GM23338 (cell line): ENCODE data around the gene PIK3CG. TPM values are rescaled to one million over a fixed set of nuclear protein-coding genes. Genes with fewer than 3 reads are reported as not detected.

ENCODE experiments used
- ATAC-seq: fragments of 200-7000 bp; cut with Tn5 transposase; 3 replicates; pipeline ENCODE4 v1.9.1; 2020
- DNase-seq: peaks from one replicate; pipeline ENCODE4 v3.0.0-alpha.2; 2015; ENCODE audit warnings: low spot score
- H2AFZ ChIP-seq: fragments of 200-600 bp; sonication (generic); 2 replicates; pipeline ENCODE4 v1.8.0; 2016; ENCODE audit warnings: antibody characterized with exemption, mild to moderate bottlenecking, moderate library complexity
- H3F3A ChIP-seq: fragments of 200-600 bp; sonication (generic); replicated peaks from 2 replicates; pipeline ENCODE4 v1.8.0; 2017; ENCODE audit warnings: antibody characterized with exemption, mixed run types, low read depth
- H3K27ac ChIP-seq: fragments of 200-600 bp; sonication (generic); 2 replicates; pipeline ENCODE4 v1.6.1; 2016; ENCODE audit warnings: low read depth
- H3K27me3 ChIP-seq: fragments of 200-600 bp; sonication (generic); 2 replicates; pipeline ENCODE4 v1.8.0; 2016; ENCODE audit warnings: mild to moderate bottlenecking, mixed run types, moderate library complexity; ENCODE audit not compliant: insufficient read depth
- H3K36me3 ChIP-seq: fragments of 200-600 bp; sonication (generic); 2 replicates; pipeline ENCODE4 v1.8.0; 2016; ENCODE audit warnings: mild to moderate bottlenecking; ENCODE audit not compliant: insufficient read depth
- H3K4me1 ChIP-seq: fragments of 200-600 bp; sonication (generic); 2 replicates; pipeline ENCODE4 v1.8.0; 2016; ENCODE audit warnings: mild to moderate bottlenecking, moderate library complexity; ENCODE audit not compliant: insufficient read depth
- H3K4me2 ChIP-seq: fragments of 200-600 bp; sonication (generic); 2 replicates; pipeline ENCODE4 v1.7.1; 2017; ENCODE audit warnings: mixed run types
- H3K4me3 ChIP-seq: fragments of 200-600 bp; sonication (generic); 2 replicates; pipeline ENCODE4 v1.6.1; 2016; ENCODE audit warnings: mixed run types
- H3K79me2 ChIP-seq: fragments of 200-600 bp; sonication (generic); replicated peaks from 2 replicates; pipeline ENCODE4 v1.8.0; 2017; ENCODE audit warnings: mild to moderate bottlenecking; ENCODE audit not compliant: insufficient read depth
- H3K9me2 ChIP-seq: fragments of 200-600 bp; sonication (generic); 2 replicates; pipeline ENCODE4 v1.8.0; 2017; ENCODE audit not compliant: insufficient read depth
- H4K20me1 ChIP-seq: fragments of 200-600 bp; sonication (generic); replicated peaks from 2 replicates; pipeline ENCODE4 v1.8.0; 2017; ENCODE audit warnings: mild to moderate bottlenecking; ENCODE audit not compliant: insufficient read depth
- H3K27ac Mint-ChIP-seq: 2 replicates; pipeline ENCODE4 v1.8.0; 2020; ENCODE audit warnings: inconsistent platforms, mild to moderate bottlenecking, moderate library complexity, mixed read lengths
- H3K27me3 Mint-ChIP-seq: 3 replicates; pipeline ENCODE4 v1.8.0; 2022; ENCODE audit warnings: low read depth, mild to moderate bottlenecking, moderate library complexity, mixed read lengths, inconsistent platforms; ENCODE audit not compliant: insufficient read depth, poor library complexity
- H3K36me3 Mint-ChIP-seq: 3 replicates; pipeline ENCODE4 v1.8.0; 2021; ENCODE audit warnings: low read depth, mild to moderate bottlenecking, inconsistent platforms, moderate library complexity, mixed read lengths
- H3K4me1 Mint-ChIP-seq: 3 replicates; pipeline ENCODE4 v1.8.0; 2020; ENCODE audit warnings: mild to moderate bottlenecking, inconsistent platforms, mixed read lengths
- H3K4me3 Mint-ChIP-seq: 3 replicates; pipeline ENCODE4 v1.8.0; 2021; ENCODE audit warnings: moderate library complexity, mild to moderate bottlenecking, inconsistent platforms, mixed read lengths
- H3K9me3 Mint-ChIP-seq: 3 replicates; pipeline ENCODE4 v1.8.0; 2020; ENCODE audit warnings: moderate library complexity, mild to moderate bottlenecking, inconsistent platforms, mixed read lengths
- EZH2 ChIP-seq: fragments of 200-600 bp; sonication (generic); IDR thresholded peaks from one replicate; pipeline ENCODE4 v1.8.0; 2017; ENCODE audit warnings: antibody characterized with exemption, mild to moderate bottlenecking, low read depth; ENCODE audit not compliant: unreplicated experiment
- EZH2phosphoT487 ChIP-seq: fragments of 200-600 bp; sonication (generic); IDR thresholded peaks from one replicate; pipeline ENCODE4 v1.8.1; 2018; ENCODE audit warnings: antibody characterized with exemption; ENCODE audit not compliant: unreplicated experiment
- JUNB ChIP-seq: IDR thresholded peaks from one replicate; pipeline ENCODE4 v1.6.1; 2016; ENCODE audit warnings: antibody characterized with exemption; ENCODE audit not compliant: unreplicated experiment
- STAT1 ChIP-seq: IDR thresholded peaks from one replicate; pipeline ENCODE4 v1.6.1; 2016; ENCODE audit warnings: antibody characterized with exemption; ENCODE audit not compliant: unreplicated experiment
- ZNF114 ChIP-seq: fragments of 250-450 bp; sonication (Bioruptor Pico); IDR thresholded peaks from 2 replicates; pipeline ENCODE4 v1.5.0; 2020; ENCODE audit warnings: mild to moderate bottlenecking, moderate library complexity
- ZNF331 ChIP-seq: fragments of 250-450 bp; sonication (Bioruptor Pico); IDR thresholded peaks from 2 replicates; pipeline ENCODE4 v1.5.0; 2020; ENCODE audit warnings: low read depth, mild to moderate bottlenecking, moderate library complexity
- polyA plus RNA-seq: library from polyadenylated mRNA; unstranded; fragments of >200 nt; fragmentation: Nextera tagmentation; extraction: Ambion mirVana; gene quantifications from 2 replicates; pipeline ENCODE4 v1.2.1, GENCODE V29; 2016
- total RNA-seq: library from RNA; depleted of rRNA; stranded (reverse); fragments of >200 nt; shearing (Covaris generic); gene quantifications from 2 replicates; pipeline ENCODE4 v1.2.3, GENCODE V29; 2014
- TF ChIP-seq, protein P1 (sequence below): fragments of 250-450 bp; sonication (Bioruptor Pico); IDR thresholded peaks from 2 replicates; pipeline ENCODE4 v1.5.0; 2020; ENCODE audit warnings: mild to moderate bottlenecking, moderate library complexity
- TF ChIP-seq, protein P2 (sequence below): IDR thresholded peaks from 2 replicates; pipeline ENCODE4 v1.6.1; 2016; ENCODE audit warnings: antibody characterized with exemption
- TF ChIP-seq, protein P3 (sequence below), 2 experiments: fragments of 200-600 bp in 1 of 2; sonication (generic) in 1 of 2; conservative IDR thresholded peaks; 2 replicates each; pipeline versions ENCODE4 v1.5.1 to v1.6.1; 2016 to 2017; ENCODE audit warnings: antibody characterized with exemption in 2 of 2, low read depth in 2 of 2, mild to moderate bottlenecking in 2 of 2, moderate library complexity in 1 of 2
- TF ChIP-seq, protein P4 (sequence below): IDR thresholded peaks from one replicate; pipeline ENCODE4 v1.6.1; 2018; ENCODE audit warnings: antibody characterized with exemption; ENCODE audit not compliant: unreplicated experiment

The PIK3CG gene
- total and polyA plus RNA-seq, 2 experiments from 2014 or later, result not detected

DNA sequence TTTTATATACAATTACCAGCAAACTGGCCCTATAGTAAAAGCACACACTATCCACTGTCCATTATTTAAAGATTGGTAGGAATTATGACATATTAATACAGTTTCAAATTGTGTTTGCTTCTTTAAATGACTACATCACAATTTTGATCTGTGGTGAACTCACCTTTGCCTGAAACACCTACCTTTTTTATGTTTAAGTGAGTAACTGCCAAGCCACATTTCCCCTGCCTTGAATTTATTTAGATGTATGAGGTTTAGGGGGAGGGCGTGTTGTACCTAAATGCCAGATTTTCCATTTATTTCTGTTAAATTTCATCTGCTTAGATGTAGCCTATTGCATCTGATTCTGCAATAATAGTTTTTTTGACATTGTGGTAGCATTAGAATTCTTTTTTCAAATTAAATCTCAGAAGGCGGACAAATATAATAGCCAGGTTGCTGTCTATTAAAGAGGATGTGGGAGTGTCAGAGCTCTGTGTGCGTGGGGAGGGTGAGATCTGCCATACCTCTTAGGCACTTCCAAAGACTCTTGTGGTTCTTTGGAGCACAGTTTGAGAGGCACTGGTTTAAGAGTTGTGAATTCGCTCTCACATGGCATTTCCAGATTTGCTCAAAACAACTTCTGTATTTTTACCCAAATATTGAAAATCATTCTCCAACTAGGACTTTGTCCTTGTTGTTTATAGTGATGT lies 13.8 kb downstream of the PIK3CG start (continued):
- TF ChIP-seq, protein P1, sequence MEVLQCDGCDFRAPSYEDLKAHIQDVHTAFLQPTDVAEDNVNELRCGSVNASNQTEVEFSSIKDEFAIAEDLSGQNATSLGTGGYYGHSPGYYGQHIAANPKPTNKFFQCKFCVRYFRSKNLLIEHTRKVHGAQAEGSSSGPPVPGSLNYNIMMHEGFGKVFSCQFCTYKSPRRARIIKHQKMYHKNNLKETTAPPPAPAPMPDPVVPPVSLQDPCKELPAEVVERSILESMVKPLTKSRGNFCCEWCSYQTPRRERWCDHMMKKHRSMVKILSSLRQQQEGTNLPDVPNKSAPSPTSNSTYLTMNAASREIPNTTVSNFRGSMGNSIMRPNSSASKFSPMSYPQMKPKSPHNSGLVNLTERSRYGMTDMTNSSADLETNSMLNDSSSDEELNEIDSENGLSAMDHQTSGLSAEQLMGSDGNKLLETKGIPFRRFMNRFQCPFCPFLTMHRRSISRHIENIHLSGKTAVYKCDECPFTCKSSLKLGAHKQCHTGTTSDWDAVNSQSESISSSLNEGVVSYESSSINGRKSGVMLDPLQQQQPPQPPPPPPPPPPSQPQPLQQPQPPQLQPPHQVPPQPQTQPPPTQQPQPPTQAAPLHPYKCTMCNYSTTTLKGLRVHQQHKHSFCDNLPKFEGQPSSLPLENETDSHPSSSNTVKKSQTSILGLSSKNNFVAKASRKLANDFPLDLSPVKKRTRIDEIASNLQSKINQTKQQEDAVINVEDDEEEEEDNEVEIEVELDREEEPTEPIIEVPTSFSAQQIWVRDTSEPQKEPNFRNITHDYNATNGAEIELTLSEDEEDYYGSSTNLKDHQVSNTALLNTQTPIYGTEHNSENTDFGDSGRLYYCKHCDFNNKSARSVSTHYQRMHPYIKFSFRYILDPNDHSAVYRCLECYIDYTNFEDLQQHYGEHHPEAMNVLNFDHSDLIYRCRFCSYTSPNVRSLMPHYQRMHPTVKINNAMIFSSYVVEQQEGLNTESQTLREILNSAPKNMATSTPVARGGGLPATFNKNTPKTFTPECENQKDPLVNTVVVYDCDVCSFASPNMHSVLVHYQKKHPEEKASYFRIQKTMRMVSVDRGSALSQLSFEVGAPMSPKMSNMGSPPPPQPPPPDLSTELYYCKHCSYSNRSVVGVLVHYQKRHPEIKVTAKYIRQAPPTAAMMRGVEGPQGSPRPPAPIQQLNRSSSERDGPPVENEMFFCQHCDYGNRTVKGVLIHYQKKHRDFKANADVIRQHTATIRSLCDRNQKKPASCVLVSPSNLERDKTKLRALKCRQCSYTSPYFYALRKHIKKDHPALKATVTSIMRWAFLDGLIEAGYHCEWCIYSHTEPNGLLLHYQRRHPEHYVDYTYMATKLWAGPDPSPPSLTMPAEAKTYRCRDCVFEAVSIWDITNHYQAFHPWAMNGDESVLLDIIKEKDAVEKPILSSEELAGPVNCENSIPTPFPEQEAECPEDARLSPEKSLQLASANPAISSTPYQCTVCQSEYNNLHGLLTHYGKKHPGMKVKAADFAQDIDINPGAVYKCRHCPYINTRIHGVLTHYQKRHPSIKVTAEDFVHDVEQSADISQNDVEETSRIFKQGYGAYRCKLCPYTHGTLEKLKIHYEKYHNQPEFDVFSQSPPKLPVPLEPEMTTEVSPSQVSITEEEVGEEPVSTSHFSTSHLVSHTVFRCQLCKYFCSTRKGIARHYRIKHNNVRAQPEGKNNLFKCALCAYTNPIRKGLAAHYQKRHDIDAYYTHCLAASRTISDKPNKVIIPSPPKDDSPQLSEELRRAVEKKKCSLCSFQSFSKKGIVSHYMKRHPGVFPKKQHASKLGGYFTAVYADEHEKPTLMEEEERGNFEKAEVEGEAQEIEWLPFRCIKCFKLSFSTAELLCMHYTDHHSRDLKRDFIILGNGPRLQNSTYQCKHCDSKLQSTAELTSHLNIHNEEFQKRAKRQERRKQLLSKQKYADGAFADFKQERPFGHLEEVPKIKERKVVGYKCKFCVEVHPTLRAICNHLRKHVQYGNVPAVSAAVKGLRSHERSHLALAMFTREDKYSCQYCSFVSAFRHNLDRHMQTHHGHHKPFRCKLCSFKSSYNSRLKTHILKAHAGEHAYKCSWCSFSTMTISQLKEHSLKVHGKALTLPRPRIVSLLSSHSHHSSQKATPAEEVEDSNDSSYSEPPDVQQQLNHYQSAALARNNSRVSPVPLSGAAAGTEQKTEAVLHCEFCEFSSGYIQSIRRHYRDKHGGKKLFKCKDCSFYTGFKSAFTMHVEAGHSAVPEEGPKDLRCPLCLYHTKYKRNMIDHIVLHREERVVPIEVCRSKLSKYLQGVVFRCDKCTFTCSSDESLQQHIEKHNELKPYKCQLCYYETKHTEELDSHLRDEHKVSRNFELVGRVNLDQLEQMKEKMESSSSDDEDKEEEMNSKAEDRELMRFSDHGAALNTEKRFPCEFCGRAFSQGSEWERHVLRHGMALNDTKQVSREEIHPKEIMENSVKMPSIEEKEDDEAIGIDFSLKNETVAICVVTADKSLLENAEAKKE, result no peak
- TF ChIP-seq STAT1 (no peak), ZNF114 (no peak)
- TF ChIP-seq, protein P2, sequence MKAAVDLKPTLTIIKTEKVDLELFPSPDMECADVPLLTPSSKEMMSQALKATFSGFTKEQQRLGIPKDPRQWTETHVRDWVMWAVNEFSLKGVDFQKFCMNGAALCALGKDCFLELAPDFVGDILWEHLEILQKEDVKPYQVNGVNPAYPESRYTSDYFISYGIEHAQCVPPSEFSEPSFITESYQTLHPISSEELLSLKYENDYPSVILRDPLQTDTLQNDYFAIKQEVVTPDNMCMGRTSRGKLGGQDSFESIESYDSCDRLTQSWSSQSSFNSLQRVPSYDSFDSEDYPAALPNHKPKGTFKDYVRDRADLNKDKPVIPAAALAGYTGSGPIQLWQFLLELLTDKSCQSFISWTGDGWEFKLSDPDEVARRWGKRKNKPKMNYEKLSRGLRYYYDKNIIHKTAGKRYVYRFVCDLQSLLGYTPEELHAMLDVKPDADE, result no peak

DNA sequence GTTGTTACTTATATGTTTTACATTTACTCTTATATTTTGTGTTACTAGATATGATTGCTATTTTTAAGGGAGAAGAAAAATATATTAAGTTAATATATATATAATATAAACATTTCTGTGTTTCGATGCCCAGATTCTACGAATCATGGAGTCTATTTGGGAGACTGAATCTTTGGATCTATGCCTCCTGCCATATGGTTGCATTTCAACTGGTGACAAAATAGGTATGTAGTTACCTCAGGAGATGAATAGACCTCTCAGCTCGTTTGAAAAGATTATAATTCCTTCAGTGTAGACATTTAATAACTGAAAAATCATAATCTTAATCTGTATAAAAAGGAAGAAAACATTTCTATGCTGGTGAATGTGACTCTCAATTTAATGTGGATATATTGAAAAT lies 16.9 kb downstream of the PIK3CG start:
- no peaks in the 10 kb centered on the region for H3K9me2 ChIP-seq
- no peaks in the 10 kb centered on the region for H3K79me2 ChIP-seq
- ATAC-seq, result no peak
- H3K4me1 Mint-ChIP-seq, result 0 out of 3 replicates have a peak, but pooled peaks cover 3% of the 10 kb centered on the region
- peaks cover 9% of the 10 kb centered on the region; the same call in 2 of the 3 replicates for H3K9me3 Mint-ChIP-seq
- H3K27me3 Mint-ChIP-seq, result peaks cover 2% of the 10 kb centered on the region
- H3K27me3 ChIP-seq, result no peaks in the 10 kb centered on the region
- H3K36me3 Mint-ChIP-seq, result peaks cover 5% of the 10 kb centered on the region; the same call in 2 of the 3 replicates
- no peak overlapping the region for H3K4me2 ChIP-seq
- no peak overlapping the region for H3K4me3 Mint-ChIP-seq
- no peaks in the 10 kb centered on the region for H3K4me1 ChIP-seq
- H3F3A ChIP-seq, result no peaks in the 10 kb centered on the region
- H3K36me3 ChIP-seq, result no peaks in the 10 kb centered on the region
- H2AFZ ChIP-seq, result no peak overlapping the region
- H3K27ac ChIP-seq, result no peak overlapping the region
- H4K20me1 ChIP-seq, result no peaks in the 10 kb centered on the region
- DNase-seq, result no peak
- H3K4me3 ChIP-seq, result no peak overlapping the region
- H3K27ac Mint-ChIP-seq, result no peak overlapping the region
- TF ChIP-seq, protein P2, result no peak
- TF ChIP-seq JUNB, result no peak
- TF ChIP-seq ZNF331 (CRISPR knock-in tag), result no peak
- TF ChIP-seq EZH2, result no peak
- no peak for TF ChIP-seq EZH2phosphoT487
- TF ChIP-seq ZNF114, result no peak
- TF ChIP-seq, protein P3, sequence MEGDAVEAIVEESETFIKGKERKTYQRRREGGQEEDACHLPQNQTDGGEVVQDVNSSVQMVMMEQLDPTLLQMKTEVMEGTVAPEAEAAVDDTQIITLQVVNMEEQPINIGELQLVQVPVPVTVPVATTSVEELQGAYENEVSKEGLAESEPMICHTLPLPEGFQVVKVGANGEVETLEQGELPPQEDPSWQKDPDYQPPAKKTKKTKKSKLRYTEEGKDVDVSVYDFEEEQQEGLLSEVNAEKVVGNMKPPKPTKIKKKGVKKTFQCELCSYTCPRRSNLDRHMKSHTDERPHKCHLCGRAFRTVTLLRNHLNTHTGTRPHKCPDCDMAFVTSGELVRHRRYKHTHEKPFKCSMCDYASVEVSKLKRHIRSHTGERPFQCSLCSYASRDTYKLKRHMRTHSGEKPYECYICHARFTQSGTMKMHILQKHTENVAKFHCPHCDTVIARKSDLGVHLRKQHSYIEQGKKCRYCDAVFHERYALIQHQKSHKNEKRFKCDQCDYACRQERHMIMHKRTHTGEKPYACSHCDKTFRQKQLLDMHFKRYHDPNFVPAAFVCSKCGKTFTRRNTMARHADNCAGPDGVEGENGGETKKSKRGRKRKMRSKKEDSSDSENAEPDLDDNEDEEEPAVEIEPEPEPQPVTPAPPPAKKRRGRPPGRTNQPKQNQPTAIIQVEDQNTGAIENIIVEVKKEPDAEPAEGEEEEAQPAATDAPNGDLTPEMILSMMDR (conservative IDR thresholded peaks at IDR 0.05; ENCODE audit: low read depth in 2 of 2), result no peak
- no peak for TF ChIP-seq STAT1
- TF ChIP-seq, protein P4, sequence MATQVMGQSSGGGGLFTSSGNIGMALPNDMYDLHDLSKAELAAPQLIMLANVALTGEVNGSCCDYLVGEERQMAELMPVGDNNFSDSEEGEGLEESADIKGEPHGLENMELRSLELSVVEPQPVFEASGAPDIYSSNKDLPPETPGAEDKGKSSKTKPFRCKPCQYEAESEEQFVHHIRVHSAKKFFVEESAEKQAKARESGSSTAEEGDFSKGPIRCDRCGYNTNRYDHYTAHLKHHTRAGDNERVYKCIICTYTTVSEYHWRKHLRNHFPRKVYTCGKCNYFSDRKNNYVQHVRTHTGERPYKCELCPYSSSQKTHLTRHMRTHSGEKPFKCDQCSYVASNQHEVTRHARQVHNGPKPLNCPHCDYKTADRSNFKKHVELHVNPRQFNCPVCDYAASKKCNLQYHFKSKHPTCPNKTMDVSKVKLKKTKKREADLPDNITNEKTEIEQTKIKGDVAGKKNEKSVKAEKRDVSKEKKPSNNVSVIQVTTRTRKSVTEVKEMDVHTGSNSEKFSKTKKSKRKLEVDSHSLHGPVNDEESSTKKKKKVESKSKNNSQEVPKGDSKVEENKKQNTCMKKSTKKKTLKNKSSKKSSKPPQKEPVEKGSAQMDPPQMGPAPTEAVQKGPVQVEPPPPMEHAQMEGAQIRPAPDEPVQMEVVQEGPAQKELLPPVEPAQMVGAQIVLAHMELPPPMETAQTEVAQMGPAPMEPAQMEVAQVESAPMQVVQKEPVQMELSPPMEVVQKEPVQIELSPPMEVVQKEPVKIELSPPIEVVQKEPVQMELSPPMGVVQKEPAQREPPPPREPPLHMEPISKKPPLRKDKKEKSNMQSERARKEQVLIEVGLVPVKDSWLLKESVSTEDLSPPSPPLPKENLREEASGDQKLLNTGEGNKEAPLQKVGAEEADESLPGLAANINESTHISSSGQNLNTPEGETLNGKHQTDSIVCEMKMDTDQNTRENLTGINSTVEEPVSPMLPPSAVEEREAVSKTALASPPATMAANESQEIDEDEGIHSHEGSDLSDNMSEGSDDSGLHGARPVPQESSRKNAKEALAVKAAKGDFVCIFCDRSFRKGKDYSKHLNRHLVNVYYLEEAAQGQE, result no peak
